Measurements from ENCODE around the gene ZSCAN12. TPM values are rescaled to one million over a fixed set of nuclear protein-coding genes. Genes with fewer than 3 reads are reported as not detected.

ZSCAN12 gene
- total RNA-seq, 2 donors from 2014 or later: 3.0 to 4.9 TPM

DNA sequence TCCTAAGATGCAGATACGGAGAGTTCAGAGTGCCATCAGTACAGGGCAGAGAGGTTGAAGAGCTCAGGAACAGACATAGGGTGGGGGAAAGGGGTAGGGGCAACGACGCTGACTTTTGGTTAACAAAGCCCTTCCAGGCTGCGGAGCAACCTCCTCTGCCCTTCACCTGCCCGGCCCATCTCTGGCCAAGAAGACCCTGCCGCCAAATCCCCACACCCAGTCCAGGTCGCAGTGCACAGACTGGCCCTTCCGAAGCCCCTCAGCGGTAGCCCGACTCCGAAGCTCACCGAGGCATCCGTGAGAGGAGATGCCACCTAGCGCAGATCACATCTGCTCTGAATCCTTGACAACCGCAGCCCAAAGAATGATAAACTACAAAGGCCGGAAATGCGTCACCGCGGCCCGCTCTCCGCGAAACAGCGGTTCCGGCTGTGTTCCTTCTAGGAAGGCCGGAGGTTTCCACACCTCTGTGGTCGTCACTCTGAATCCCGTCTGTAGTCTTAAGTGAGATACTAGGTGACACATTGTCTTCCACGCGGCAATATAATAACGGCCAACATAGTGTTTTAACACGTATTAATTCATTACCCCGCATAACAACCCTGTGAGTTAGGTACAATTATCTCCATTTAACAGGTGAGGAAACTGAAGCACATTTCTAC, 43.7 kb upstream of the ZSCAN12 start, which contains the start of gene ZSCAN23:
ZSCAN23 (minus strand) TSS at position 380 of the 662 bp plus-strand sequence. CDS start 7,225 bp downstream, outside the sequence.
- TF ChIP-seq POLR2A (IDR thresholded peaks at IDR 0.05): peak in 2 of 3 donors; percentile 28 to 32
- TF ChIP-seq, protein P1, sequence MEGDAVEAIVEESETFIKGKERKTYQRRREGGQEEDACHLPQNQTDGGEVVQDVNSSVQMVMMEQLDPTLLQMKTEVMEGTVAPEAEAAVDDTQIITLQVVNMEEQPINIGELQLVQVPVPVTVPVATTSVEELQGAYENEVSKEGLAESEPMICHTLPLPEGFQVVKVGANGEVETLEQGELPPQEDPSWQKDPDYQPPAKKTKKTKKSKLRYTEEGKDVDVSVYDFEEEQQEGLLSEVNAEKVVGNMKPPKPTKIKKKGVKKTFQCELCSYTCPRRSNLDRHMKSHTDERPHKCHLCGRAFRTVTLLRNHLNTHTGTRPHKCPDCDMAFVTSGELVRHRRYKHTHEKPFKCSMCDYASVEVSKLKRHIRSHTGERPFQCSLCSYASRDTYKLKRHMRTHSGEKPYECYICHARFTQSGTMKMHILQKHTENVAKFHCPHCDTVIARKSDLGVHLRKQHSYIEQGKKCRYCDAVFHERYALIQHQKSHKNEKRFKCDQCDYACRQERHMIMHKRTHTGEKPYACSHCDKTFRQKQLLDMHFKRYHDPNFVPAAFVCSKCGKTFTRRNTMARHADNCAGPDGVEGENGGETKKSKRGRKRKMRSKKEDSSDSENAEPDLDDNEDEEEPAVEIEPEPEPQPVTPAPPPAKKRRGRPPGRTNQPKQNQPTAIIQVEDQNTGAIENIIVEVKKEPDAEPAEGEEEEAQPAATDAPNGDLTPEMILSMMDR (IDR thresholded peaks at IDR 0.05): no peak
- Histone ChIP-seq H3K4me1 (peaks cover 12% of the 10 kb centered on the region), H3K36me3 (replicated peaks in 1 of 2; ENCODE audit: insufficient read depth in 1 of 2, low read depth in 2 of 2) (no peaks in the 10 kb centered on the region), H3K27ac (no peak within 1 kb of the TSS), H3K4me3 (peak within 1 kb of the TSS; percentile 52 to 76), H3K9me3 (no peaks in the 10 kb centered on the region), H3K27me3 (peaks cover 0 to 15% of the 10 kb centered on the region in 2 donors)
- 1 to 2% methylated on average over 11 to 31 of the region's 32 CpGs for WGBS, 2 donors
- intact Hi-C loops (cut with DNase I): no loop called here
- ATAC-seq (peak; percentile 82), DNase-seq (peak; percentile 66 to 79 (median 68))

DNA sequence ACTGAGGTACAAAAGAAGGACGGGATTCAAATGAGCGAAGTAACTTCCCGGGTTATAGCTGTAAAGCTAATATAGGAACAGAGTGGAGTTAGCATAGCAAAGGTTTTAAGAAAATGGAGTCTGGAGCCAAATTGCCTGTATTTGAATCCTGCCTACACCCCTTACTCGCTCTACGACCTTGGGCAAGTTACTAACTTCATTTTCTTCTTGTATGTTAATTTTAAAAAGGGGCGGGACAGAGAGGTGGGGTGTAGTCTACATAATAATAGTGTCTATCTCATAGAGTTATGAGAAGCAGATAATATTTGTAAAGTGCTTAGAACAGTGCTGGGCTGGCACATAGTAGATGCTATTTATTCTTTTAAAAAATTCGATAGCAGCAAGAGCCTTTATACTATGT, 43.0 kb upstream of the ZSCAN12 start:
- no peaks in the 10 kb centered on the region for H3K9me3 ChIP-seq
- TF ChIP-seq, protein P1 (IDR thresholded peaks at IDR 0.05): no peak
- TF ChIP-seq POLR2A (IDR thresholded peaks at IDR 0.05): no peak
- H3K27ac ChIP-seq: no peak overlapping the region
- intact Hi-C loops (cut with DNase I): no loop called here
- peaks cover 0 to 15% of the 10 kb centered on the region in 2 donors for H3K27me3 ChIP-seq
- no peak for ATAC-seq
- peak overlapping the region in 1 of 2 donors; percentile 52 for H3K4me3 ChIP-seq
- H3K36me3 ChIP-seq (replicated peaks in 1 of 2; ENCODE audit: insufficient read depth in 1 of 2, low read depth in 2 of 2): no peaks in the 10 kb centered on the region
- no peak for DNase-seq
- H3K4me1 ChIP-seq: peaks cover 12% of the 10 kb centered on the region
- 48 to 51% methylated on average over 7 of the region's 7 CpGs for WGBS, 2 donors

DNA sequence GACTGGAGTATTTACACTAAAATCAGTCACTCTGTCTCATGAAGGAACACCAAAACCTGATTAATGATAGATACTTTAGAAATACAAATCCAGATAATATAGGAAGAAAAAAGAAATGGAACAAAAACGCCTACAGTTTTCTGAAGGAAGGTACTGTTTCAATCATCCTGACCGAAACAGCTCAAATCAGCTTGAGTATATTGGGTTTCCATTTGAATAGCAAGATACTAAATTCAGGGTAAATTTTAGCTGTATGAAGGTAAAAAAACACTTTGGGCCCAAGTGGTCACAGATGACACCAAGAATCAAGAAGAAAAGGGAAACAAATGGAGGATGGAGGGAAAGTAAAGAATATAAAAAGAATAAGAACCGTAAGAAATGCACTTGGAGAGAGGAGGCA, 36.9 kb upstream of the ZSCAN12 start:
- 89 to 91% methylated on average over 3 of the region's 3 CpGs for WGBS, 2 donors
- Histone ChIP-seq H3K36me3 (replicated peaks in 1 of 2; ENCODE audit: insufficient read depth in 1 of 2, low read depth in 2 of 2) (no peaks in the 10 kb centered on the region), H3K9me3 (no peaks in the 10 kb centered on the region), H3K27ac (no peak overlapping the region), H3K4me1 (no peaks in the 10 kb centered on the region), H3K27me3 (no peaks in the 10 kb centered on the region), H3K4me3 (no peak overlapping the region)
- no peak for ATAC-seq
- TF ChIP-seq POLR2A (IDR thresholded peaks at IDR 0.05): no peak
- TF ChIP-seq, protein P1 (IDR thresholded peaks at IDR 0.05): no peak
- DNase-seq: no peak
- intact Hi-C loops (cut with DNase I): no loop called here

DNA sequence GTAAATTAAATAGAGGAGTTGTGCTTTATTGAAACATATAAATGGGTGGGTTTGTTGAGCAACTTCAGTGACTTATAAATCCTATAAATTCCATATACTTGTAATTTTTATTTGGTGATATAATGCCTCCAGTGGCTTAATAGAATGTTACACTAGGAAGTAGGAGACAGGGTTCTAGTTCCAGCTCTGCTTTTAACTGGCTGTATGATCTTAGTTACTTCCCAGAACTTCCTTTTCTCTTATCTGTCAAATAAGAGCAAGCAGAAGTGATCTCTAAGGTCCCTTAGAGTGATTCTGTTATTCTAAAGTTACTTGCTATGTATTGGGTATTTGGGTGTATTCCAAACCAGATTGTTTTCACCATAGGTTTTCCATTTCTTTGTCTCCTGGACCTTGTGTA, 33.6 kb upstream of the ZSCAN12 start:
- Histone ChIP-seq H3K36me3 (replicated peaks in 1 of 2; ENCODE audit: insufficient read depth in 1 of 2, low read depth in 2 of 2) (no peaks in the 10 kb centered on the region), H3K9me3 (no peaks in the 10 kb centered on the region), H3K27ac (no peak overlapping the region), H3K4me1 (no peaks in the 10 kb centered on the region), H3K4me3 (no peak overlapping the region), H3K27me3 (no peaks in the 10 kb centered on the region)
- ATAC-seq (no peak), DNase-seq (no peak)
- intact Hi-C loops (cut with DNase I): no loop called here
- TF ChIP-seq, protein P1 (IDR thresholded peaks at IDR 0.05): no peak
- TF ChIP-seq POLR2A (IDR thresholded peaks at IDR 0.05): no peak

DNA sequence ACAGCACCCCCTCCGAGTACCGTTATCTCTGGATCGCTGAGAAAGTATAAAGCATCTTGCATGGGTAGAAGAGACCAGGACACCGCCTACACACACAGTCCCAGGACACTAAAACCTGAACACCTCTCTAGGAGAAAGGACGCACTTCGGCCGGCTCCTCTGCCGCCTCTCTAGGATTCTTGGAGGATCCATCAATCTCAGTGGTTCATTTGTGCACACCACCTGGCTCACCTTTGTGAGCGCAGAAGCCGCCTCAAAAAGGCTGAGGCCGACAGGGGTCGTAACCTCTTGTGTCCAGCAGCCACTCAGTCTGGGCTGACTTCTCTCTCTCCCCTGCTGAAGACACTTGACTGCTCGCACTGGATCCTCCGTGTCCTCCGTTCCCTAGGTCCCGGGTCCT, 30.2 kb upstream of the ZSCAN12 start:
- no peaks in the 10 kb centered on the region for H3K27me3 ChIP-seq
- H3K4me1 ChIP-seq: no peaks in the 10 kb centered on the region
- no peaks in the 10 kb centered on the region for H3K9me3 ChIP-seq
- intact Hi-C loops (cut with DNase I): no loop called here
- DNase-seq (no peak), ATAC-seq (no peak)
- H3K36me3 ChIP-seq (replicated peaks in 1 of 2; ENCODE audit: insufficient read depth in 1 of 2, low read depth in 2 of 2): no peaks in the 10 kb centered on the region
- 84 to 89% methylated on average over 16 of the region's 16 CpGs for WGBS, 2 donors
- TF ChIP-seq, protein P1 (IDR thresholded peaks at IDR 0.05): no peak
- no peak for TF ChIP-seq POLR2A (IDR thresholded peaks at IDR 0.05)
- no peak overlapping the region for H3K4me3 ChIP-seq
- no peak overlapping the region for H3K27ac ChIP-seq

Data from body of pancreas (tissue), 4 donors.